ENCODE data around the gene OXNAD1. TPM values are rescaled to one million over a fixed set of nuclear protein-coding genes. Genes with fewer than 3 reads are reported as not detected.

OXNAD1 gene
- total and polyA plus RNA-seq, 10 of the 15 experiments (the other 5 are each of a cell fraction or from before 2014, with no cell fraction given) = 5.6 to 27.8 (median 16.2) TPM

DNA sequence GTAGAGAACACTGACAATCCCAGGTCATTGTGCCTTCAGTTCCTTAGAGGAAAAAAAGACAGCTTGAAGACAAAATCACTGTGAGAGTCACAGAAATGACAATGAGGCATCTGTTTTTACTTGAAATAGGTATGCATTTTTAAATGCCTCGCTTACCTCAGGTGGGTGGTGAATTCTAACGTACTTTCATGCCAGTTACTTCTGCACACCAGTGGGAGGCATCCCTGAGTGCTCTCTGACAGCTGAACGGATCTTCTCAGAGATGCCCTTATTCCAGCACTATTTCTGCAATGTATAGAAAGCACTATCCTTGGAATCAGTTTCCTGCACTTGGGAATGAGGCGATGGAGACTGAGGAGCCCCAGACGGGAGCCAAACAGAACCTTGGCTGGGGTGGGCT, 16.5 kb upstream of the OXNAD1 start:
- H3K4me3 ChIP-seq = no peak overlapping the region
- no peak for FAIRE-seq
- WGBS (ENCODE audit: insufficient coverage, insufficient replicate concordance, low lambda C conversion rate, missing lambda C conversion rate) = 79% methylated on average over 5 of the region's 5 CpGs
- H3K27me3 ChIP-seq (replicated peaks in 1 of 2; ENCODE audit: control insufficient read depth in 2 of 2, insufficient read depth in 2 of 2, low read length in 1 of 2) = no peaks in the 10 kb centered on the region
- no TSS peak for BruUV-seq (replicated peaks)
- ChIA-PET RAD21 (ENCODE audit: unreplicated experiment) (interaction anchor here (0.7 to 1.4 kb wide), 8 partner anchors 17 to 618 kb away, joined by 3 to 10 read pairs (median 4); partner anchors contain the start of genes DPH3 and OXNAD1), POLR2A (interaction anchor here (0.6 to 1.5 kb wide), 2 partner anchors 16 to 652 kb away, joined by 3 read pairs; no protein-coding TSS in a partner anchor), CTCF (interaction anchor here (0.7 to 2.3 kb wide), 20 partner anchors 10 to 1045 kb away, joined by 3 to 35 read pairs (median 5); partner anchors contain the start of genes DPH3 and OXNAD1), SMC1A (ENCODE audit: uncharacterized antibody, unreplicated experiment) (interaction anchor here (0.7 to 4.0 kb wide), 7 partner anchors 15 to 432 kb away, joined by 3 to 38 read pairs (median 5); no protein-coding TSS in a partner anchor)
- H3K36me3 ChIP-seq (ENCODE audit: control insufficient read depth in 2 of 2, insufficient read depth in 2 of 2, low read length in 1 of 2) = no peaks in the 10 kb centered on the region
- no peaks in the 10 kb centered on the region for H3K9me3 ChIP-seq (replicated peaks; ENCODE audit: control insufficient read depth, insufficient read depth, low read length)
- no peaks in the 10 kb centered on the region for H3K79me2 ChIP-seq (ENCODE audit: control insufficient read depth, insufficient read depth, low read length)
- intact Hi-C loops (cut with micrococcal nuclease; ENCODE audit: unreplicated experiment) = no loop called here
- H3K9ac ChIP-seq (ENCODE audit: control insufficient read depth, insufficient read depth, low read length) = no peak overlapping the region
- H3K4me1 ChIP-seq (ENCODE audit: control insufficient read depth, insufficient read depth, low read length) = peaks cover 14% of the 10 kb centered on the region
- no peak overlapping the region for H2AFZ ChIP-seq (ENCODE audit: control insufficient read depth, low read depth, low read length)
- DNase-seq (ENCODE audit: low read depth, low spot score) = no peak
- H4K20me1 ChIP-seq (ENCODE audit: control insufficient read depth, insufficient read depth) = no peaks in the 10 kb centered on the region
- ATAC-seq = no peak
- TF ChIP-seq, protein P1, sequence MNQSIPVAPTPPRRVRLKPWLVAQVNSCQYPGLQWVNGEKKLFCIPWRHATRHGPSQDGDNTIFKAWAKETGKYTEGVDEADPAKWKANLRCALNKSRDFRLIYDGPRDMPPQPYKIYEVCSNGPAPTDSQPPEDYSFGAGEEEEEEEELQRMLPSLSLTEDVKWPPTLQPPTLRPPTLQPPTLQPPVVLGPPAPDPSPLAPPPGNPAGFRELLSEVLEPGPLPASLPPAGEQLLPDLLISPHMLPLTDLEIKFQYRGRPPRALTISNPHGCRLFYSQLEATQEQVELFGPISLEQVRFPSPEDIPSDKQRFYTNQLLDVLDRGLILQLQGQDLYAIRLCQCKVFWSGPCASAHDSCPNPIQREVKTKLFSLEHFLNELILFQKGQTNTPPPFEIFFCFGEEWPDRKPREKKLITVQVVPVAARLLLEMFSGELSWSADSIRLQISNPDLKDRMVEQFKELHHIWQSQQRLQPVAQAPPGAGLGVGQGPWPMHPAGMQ (IDR thresholded peaks at IDR 0.05; ENCODE audit: borderline replicate concordance) = no peak
- TF ChIP-seq TCF12 (IDR thresholded peaks at IDR 0.05; ENCODE audit: low read depth, low read length) (no peak), RUNX3 (IDR thresholded peaks at IDR 0.05; ENCODE audit: low read length) (no peak), ZSCAN29 (IDR thresholded peaks at IDR 0.05) (no peak), MYB (IDR thresholded peaks at IDR 0.05; ENCODE audit: borderline replicate concordance, low read depth, low read length) (no peak), KLF5 (IDR thresholded peaks at IDR 0.05; ENCODE audit: partially characterized antibody) (no peak)
- TF ChIP-seq, protein P2, sequence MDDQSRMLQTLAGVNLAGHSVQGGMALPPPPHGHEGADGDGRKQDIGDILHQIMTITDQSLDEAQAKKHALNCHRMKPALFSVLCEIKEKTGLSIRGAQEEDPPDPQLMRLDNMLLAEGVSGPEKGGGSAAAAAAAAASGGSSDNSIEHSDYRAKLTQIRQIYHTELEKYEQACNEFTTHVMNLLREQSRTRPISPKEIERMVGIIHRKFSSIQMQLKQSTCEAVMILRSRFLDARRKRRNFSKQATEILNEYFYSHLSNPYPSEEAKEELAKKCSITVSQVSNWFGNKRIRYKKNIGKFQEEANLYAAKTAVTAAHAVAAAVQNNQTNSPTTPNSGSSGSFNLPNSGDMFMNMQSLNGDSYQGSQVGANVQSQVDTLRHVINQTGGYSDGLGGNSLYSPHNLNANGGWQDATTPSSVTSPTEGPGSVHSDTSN (IDR thresholded peaks at IDR 0.05; ENCODE audit: insufficient replicate concordance, low read depth, low read length) = no peak
- in situ Hi-C loops (cut with MboI) = loop anchor here (5.0 to 10.0 kb wide), 4 partner anchors 201 to 1044 kb away; partner anchors contain the start of gene CAPN7
- no peak overlapping the region for H3K4me2 ChIP-seq (ENCODE audit: control insufficient read depth, insufficient read depth)
- no peak overlapping the region for H3K27ac ChIP-seq (ENCODE audit: control insufficient read depth, insufficient read depth)
